C1 segment of cervical spinal cord (tissue), 14 donors: ENCODE measurements around the gene BPIFB1.

ENCODE experiments used
- DNase-seq, 14 donors: peaks; one replicate each; lab custom pipeline; 2025; lab: John Stamatoyannopoulos, UW

Gene BPIFB1

DNA sequence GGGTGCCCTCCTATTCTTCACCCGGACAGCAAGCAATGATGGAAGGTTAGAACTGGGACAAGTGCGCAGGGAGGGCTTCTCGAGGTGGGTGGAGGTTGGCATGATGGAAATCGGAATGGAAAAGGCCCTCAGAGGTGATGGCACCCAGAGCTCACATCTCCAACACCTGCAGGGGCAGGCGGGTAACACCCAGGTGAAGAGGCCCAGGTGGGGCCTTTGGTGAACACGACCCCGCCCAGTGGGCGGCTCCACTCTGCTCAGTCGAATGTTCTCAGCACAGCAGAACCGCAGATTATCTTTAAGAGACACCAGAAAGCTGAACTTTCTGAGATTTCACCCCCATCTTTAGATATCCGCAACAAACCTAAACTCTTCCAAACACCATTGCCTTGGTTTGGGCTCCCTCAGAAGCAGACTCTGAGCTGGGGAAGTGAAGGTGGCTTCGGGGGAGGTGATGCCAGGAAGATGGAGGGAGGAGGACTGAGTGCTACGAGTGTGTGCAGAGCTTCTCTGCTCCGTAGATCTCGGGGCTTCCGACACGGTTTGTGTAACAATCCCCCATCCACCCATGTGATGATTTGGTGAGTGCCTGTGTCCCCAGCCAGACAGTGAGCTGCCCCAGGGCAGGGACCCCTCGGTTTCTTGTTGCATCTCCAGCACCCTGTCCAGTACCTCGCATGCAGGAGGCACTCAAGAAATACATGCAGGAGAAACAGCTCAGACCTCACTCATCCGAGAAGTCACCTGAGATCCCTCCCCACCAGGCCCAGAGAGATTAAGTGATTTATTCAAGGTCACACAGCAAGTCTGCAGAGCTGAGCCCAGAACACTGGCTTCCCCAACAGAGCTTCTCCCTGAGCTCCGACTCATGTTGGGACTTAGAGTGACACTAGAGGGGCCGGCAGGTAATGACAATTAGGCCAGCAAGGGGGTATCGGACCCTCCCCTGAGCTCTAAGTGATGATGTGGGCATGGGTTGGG, 45.4 kb downstream of the BPIFB1 start:
- DNase-seq: no peak

GRCh38 chr20:33332905-33333456, 50.0 kb downstream of the BPIFB1 start:
- DNase-seq: no peak

DNA sequence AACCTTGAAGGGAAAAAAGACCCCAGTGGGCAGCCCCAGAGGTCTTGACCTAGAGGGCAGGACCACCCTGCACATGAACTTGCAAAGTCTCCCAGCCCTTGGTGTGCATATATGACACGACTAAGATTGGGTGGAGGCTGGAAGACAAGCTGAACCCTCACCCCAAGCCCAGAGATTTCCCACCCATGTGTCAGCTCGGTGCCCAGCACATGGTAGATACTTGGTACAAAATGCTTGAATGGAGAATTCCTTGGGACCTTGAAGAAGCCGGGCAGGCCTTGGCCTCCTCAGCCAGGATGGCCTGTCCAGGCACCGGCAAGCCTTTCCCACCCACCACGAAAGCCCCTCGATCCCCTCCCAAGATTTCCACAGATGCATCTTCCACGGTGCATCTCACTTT, 50.6 kb downstream of the BPIFB1 start:
- DNase-seq: no peak

- no peak for DNase-seq
Measured at GRCh38 chr20:33334111-33334510, 51.1 kb downstream of the BPIFB1 start.

- no peak for DNase-seq
Measured at GRCh38 chr20:33336375-33336774, 53.4 kb downstream of the BPIFB1 start.

- no peak for DNase-seq
Measured at GRCh38 chr20:33337119-33337518, 54.1 kb downstream of the BPIFB1 start.

GRCh38 chr20:33337531-33338165, 54.6 kb downstream of the BPIFB1 start:
- no peak for DNase-seq

DNA sequence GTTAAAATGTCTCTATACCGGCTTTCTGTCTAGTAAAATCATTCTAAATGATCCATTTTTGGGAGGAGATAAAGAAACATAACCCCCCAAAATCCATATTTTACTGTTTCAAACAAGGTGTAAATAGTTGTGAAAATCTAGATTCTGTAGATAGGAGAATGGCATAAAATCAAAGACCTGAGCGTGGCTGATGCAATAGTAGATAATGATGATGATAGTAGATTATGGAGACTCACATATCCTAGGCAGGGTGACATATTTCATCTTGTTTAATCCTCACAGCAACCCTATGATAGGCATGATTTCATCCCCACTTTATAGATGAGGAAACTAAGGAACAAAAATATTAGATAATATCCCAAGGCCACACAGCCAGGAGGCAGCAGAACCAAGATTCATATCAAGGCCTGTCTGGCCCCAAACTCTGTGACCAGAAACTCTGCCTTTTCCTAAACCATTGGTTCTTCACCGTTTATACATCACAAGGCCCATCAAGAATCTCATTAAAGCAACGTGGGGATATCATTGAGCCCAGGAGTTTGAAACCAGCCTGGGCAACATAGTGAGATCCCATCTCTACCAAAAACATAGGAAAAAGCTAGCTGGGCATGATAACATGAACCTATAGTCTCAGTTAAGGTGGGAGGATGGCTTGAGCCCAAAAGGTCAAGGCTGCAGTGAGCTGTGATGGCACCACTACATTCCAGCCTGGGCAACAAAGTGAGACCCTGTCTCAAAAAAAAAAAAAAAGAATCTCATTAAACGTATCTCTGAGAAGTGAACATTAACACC, 55.6 kb downstream of the BPIFB1 start:
- no peak for DNase-seq

DNA sequence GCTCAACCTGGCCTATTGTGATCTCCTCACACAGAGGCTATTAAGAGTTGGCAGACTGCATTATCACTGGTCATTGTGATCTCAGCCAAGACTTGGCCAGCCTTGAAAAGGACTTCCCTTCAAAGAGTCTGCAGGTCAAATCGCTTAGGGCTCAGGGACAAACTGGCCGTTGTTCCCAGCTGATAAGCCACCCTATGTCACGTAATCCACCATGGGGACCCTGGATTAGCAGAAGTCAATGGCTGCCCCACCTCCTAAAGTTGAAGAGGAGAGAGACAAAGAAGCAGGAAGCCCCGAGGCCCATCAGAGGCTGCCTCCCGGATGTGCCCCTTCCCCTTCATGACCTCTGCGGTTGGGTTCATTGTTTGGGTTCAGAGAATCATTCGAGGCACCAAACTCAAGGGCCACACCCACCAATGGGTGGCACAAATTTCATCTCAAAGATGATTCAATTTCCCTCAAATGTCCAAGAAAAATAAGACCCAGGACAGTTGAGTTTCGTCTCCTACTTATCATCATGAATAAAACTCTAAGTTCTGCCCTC, 56.6 kb downstream of the BPIFB1 start:
- DNase-seq: no peak

DNA sequence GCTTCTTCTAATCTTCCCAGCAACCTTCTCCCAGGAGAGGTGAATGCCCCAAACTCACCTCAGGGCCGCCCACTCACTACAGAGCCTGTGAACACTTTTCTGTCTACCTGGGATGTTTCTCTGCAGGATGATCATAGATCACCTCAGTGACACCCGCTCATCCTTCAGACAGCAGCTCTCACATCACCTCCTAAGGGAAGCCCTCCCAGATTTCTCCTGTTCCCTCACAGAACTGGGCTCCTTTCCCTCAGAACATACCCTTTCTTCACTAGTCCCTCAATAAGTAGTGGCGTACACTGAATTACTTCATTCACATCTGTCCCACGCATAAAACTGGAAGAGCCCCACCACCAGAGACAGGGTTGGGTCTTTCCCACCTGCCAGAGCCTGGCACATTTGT, 60.5 kb downstream of the BPIFB1 start:
- DNase-seq: no peak

- no peak for DNase-seq
Measured at GRCh38 chr20:33345342-33345741, 62.3 kb downstream of the BPIFB1 start.

DNA sequence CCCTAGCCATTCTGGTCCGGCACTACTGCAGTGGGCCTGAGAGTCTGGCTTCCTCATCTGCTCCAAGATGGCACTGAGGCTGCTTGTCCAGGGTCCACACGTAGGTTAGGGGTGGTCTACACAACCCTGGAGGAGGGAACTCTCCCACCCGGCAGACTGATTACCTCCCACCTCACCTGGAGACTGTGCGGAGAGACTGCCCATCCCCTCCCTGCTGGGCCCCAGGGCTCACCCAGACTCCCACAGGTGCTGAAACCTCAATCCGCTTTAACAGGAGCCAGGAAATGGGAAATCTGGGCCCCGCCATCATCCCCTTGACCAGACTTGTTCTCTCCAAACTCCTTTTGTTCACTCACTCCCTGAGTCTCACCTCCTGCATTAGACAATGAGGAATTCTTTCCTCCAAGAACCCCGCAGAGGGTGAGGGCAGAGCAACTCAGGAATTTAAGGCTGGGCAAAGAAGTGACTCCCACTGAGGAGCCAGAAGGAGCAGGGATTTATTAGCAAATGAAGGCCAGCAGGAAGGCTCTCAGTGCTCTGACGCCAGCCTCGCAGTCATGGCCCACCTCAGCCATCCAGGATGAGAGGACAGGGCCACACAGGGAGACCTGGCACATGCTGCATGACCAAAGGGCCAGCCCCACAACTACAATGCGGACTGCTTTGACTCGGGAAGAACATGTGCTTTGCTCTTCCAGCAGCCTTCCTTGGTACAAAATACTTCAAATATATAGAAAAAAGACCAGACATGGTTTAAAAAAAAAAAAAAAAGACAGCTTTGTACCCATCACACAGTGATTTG, 65.3 kb downstream of the BPIFB1 start:
- no peak for DNase-seq

GRCh38 chr20:33349493-33349892, 66.5 kb downstream of the BPIFB1 start:
- DNase-seq: no peak

DNA sequence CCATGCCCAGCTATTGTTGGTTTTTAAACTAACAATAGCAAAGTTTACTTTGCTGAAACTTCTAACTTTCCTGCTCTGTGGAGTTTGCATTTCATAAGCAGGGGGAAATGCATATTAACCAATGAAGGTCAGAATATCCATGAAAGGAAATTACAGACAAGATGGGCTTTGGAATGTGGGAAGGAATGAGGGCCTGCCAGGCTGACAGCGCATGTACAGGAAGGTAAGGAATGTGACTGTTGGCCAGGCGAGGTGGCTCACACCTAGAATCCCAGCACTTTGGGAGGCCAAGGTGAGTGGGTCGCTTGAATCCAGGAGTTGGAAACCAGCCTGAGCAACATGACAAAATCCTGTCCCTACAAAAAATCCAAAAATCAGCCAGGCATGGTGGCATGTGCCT, 68.7 kb downstream of the BPIFB1 start:
- DNase-seq: no peak

DNA sequence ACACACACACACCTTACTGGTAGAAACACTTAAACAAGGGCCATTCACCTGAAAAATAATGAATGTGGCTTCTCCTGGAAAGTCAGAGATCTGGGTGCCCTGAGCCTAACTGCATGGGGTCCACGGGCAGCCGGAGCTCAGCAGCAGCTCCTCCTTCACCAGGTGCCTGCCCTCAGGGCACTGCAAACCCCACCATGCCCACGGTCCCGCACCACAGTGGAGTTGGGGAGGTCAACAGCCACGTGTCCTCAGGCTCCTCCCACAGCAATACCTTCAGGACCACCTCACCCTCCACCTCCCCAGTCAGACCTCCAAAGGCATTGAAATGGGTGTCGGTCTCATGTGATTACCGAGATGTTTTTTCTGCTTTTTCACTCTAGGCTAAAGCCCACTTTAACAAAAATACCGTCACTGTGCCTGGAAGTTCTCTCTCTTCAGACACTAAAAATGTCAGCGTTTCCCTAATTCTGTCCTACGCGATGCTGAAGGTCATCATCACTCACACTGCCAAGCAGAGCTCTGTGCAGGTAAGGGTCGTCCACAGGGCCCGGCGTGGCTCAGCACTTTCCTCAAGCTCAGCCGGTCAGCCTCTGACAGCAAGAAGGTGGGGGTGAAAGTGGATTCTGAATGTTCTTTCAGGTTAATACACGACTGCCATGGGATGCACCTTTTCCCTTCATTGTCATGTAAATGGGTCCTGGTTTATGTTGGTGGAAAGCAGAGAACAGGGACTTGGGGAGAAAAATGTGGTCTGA, 69.4 kb downstream of the BPIFB1 start:
- DNase-seq: no peak

GRCh38 chr20:33353013-33353402, 70.0 kb downstream of the BPIFB1 start:
- DNase-seq: no peak
